GM12874 (cell line): ENCODE measurements around the gene HSF4.

Experiments used
- TF ChIP-seq, protein P1 (sequence below): IDR thresholded peaks from 2 replicates; pipeline ENCODE4 v1.5.1; 2011; ENCODE audit warnings: low read depth, mild to moderate bottlenecking, control low read depth, low read length, moderate library complexity; ENCODE audit not compliant: insufficient read depth

Gene HSF4

DNA sequence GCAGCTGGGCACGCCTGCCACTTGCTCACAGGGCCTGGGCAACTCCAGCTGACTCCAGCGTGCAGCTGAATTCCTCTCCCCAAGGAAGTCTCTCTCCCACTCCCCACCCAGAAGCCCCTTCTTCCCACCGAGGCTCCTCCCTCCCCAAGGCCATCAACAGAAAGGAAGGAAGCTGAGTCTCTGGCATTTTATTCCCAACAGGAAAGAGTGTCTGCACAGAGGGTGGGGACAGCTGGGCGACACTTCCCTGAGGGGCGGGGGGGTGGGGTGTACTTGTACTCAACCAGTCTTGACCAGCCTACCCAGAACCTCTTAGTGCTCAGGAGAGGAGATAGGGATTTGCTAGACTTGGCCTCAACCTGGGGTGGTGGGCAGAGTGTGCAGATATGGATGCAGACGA is 25.5 kb downstream of the HSF4 start, which contains the start of gene EXOC3L1:
TSS of gene EXOC3L1 (minus strand) at position 96 of the 400 bp plus-strand sequence. CDS start 460 bp downstream, outside the sequence.
- TF ChIP-seq, protein P1, sequence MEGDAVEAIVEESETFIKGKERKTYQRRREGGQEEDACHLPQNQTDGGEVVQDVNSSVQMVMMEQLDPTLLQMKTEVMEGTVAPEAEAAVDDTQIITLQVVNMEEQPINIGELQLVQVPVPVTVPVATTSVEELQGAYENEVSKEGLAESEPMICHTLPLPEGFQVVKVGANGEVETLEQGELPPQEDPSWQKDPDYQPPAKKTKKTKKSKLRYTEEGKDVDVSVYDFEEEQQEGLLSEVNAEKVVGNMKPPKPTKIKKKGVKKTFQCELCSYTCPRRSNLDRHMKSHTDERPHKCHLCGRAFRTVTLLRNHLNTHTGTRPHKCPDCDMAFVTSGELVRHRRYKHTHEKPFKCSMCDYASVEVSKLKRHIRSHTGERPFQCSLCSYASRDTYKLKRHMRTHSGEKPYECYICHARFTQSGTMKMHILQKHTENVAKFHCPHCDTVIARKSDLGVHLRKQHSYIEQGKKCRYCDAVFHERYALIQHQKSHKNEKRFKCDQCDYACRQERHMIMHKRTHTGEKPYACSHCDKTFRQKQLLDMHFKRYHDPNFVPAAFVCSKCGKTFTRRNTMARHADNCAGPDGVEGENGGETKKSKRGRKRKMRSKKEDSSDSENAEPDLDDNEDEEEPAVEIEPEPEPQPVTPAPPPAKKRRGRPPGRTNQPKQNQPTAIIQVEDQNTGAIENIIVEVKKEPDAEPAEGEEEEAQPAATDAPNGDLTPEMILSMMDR, result no peak

GRCh38 chr16:67190448-67191399 is 26.2 kb downstream of the HSF4 start:
- TF ChIP-seq, protein P1, result no peak

DNA sequence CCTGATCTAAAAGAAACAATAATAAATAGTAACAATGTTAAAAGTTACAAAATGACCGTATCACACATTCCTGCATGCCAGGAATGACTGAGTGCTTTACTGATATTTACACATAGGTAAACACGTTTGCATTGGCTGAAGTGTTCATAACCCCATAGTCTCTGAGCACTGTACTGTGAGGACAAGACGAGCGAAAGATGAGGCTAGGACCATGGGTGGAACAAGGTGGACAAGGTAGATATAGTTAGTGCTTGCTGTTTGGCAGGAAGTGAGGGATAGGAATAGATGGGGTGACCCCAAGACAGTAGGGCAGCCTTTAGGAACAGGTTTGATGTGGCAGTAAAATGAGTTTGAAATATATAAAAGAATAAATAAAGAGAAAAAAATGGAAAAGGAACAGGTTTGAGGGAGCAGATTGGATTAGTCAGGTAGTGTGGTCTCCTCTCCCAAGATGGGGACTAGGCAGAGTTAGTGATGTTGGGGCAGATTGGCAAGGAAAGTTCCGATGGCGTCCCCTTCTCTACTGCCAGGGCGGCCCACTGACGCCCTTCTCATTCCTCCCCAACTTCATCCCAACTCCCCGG is 27.0 kb downstream of the HSF4 start:
- TF ChIP-seq, protein P1, result no peak

- TF ChIP-seq, protein P1, result no peak
Measured at GRCh38 chr16:67191995-67192681, 27.6 kb downstream of the HSF4 start, which contains the start of gene E2F4. Gene E2F4, plus strand, starts transcription at chr16:67192155. Its CDS starts 73 bp downstream, at chr16:67192228.

DNA sequence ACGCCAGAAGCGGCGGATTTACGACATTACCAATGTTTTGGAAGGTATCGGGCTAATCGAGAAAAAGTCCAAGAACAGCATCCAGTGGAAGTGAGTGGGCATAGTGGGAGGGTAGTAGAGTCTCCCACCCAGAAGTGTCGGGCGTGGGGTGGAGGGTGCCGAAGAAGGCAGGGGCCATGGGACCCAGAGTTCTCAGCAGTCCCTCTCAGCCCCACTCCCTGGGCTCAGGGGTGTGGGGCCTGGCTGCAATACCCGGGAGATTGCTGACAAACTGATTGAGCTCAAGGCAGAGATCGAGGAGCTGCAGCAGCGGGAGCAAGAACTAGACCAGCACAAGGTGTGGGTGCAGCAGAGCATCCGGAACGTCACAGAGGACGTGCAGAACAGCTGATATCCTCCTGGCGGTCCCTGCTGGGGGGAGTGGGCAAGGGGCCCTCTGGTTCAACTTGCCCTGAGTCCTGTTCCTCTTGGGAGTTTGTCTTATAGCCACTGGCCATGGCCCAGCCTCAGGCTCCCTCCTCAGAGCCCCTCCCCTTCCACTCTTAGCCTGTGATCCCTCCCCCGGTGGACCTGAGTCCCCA is 28.3 kb downstream of the HSF4 start:
- TF ChIP-seq, protein P1, result no peak

- TF ChIP-seq, protein P1, result no peak
Measured at GRCh38 chr16:67193536-67193935, 29.0 kb downstream of the HSF4 start.

DNA sequence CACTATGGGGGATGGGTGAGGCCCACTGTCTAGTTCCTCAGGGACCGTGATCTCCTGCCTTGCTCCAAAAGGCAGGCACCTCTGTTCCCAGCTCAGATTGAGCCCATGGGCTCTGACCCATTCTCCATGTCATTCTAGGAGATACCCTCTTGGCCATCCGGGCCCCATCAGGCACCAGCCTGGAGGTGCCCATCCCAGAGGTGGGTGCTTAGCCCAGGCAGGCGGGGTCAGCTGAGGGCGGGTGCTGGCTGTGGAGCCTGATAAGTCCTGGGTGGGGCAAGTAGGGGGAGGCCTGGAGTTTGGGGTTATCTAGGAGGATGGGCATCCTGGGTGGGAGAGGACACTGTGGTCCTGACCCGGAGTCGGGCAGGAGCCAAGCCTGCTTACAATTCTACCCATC is 29.7 kb downstream of the HSF4 start:
- TF ChIP-seq, protein P1, result no peak
